Gastroesophageal sphincter (tissue), 3 donors: ENCODE measurements around the gene EEF2K.

Experiments used
- EP300 ChIP-seq: sonication (generic); formaldehyde crosslinking; IDR thresholded peaks from one replicate; pipeline ENCODE4 v1.6.1; 2017; ENCODE audit warnings: antibody characterized with exemption, mild to moderate bottlenecking
- POLR2A ChIP-seq, 2 donors: fragments of 450-650 bp; IDR thresholded peaks; one replicate each; pipeline ENCODE4 v1.6.1; 2017; ENCODE audit warnings: antibody characterized with exemption in 2 of 2, mild to moderate bottlenecking in 2 of 2, moderate library complexity in 1 of 2
- POLR2AphosphoS5 ChIP-seq: sonication (generic); formaldehyde crosslinking; IDR thresholded peaks from one replicate; pipeline ENCODE4 v1.6.1; 2017; ENCODE audit warnings: antibody characterized with exemption
- TF ChIP-seq, protein P1 (sequence below), 4 experiments: fragments of 200-600 bp in 2 of 4; fragments of 450-650 bp in 2 of 4; sonication (generic) in 1 of 4; IDR thresholded peaks; one replicate each; pipeline ENCODE4 v1.5.1; 2017 to 2019; ENCODE audit warnings: antibody characterized with exemption in 4 of 4, mild to moderate bottlenecking in 2 of 4, moderate library complexity in 2 of 4

DNA sequence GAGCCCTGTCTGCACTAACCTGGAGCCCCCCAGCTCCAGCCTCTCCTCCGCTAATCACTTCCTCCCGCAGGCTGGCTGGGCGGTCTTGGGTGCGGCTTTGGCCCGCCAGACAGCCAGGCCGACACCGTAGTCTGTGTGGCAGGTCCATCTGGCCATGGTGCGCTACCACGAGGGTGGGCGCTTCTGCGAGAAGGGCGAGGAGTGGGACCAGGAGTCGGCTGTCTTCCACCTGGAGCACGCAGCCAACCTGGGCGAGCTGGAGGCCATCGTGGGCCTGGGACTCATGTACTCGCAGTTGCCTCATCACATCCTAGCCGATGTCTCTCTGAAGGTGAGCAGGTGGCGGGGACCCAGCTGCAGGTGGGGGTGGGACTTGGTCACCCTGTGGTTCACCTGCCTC, 60.5 kb downstream of the EEF2K start:
- TF ChIP-seq, protein P1, sequence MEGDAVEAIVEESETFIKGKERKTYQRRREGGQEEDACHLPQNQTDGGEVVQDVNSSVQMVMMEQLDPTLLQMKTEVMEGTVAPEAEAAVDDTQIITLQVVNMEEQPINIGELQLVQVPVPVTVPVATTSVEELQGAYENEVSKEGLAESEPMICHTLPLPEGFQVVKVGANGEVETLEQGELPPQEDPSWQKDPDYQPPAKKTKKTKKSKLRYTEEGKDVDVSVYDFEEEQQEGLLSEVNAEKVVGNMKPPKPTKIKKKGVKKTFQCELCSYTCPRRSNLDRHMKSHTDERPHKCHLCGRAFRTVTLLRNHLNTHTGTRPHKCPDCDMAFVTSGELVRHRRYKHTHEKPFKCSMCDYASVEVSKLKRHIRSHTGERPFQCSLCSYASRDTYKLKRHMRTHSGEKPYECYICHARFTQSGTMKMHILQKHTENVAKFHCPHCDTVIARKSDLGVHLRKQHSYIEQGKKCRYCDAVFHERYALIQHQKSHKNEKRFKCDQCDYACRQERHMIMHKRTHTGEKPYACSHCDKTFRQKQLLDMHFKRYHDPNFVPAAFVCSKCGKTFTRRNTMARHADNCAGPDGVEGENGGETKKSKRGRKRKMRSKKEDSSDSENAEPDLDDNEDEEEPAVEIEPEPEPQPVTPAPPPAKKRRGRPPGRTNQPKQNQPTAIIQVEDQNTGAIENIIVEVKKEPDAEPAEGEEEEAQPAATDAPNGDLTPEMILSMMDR (IDR thresholded peaks at IDR 0.05): no peak
- no peak for TF ChIP-seq POLR2AphosphoS5
- no peak for TF ChIP-seq POLR2A (IDR thresholded peaks at IDR 0.05)
- no peak for TF ChIP-seq EP300
